Liver (tissue), 3 donors: Measurements from ENCODE around the gene ZGLP1.

Source experiments
- CTCF ChIP-seq: fragments of 150-350 bp; IDR thresholded peaks from 2 replicates; pipeline ENCODE4 v1.5.1; 2017; ENCODE audit warnings: improper control_type of control experiment, low read depth, low read length; ENCODE audit not compliant: missing input control
- EGR1 ChIP-seq, 2 donors: IDR thresholded peaks; 2 replicates each; pipeline ENCODE4 v1.6.1; 2016 to 2018; ENCODE audit warnings: antibody characterized with exemption in 2 of 2, low read depth in 2 of 2
- JUND ChIP-seq, 2 donors: IDR thresholded peaks; 2 replicates each; pipeline ENCODE4 v1.6.1; 2016; ENCODE audit warnings: antibody characterized with exemption in 2 of 2
- REST ChIP-seq: IDR thresholded peaks from 2 replicates; pipeline ENCODE4 v1.6.1; 2016; ENCODE audit warnings: antibody characterized with exemption, mild to moderate bottlenecking
- TAF1 ChIP-seq: conservative IDR thresholded peaks from 2 replicates; pipeline ENCODE4 v1.6.1; 2016; ENCODE audit warnings: antibody characterized with exemption, mild to moderate bottlenecking
- donor health status: healthy.
- donor health status: healthy.

- TF ChIP-seq CTCF (no peak), TAF1 (no peak), JUND (IDR thresholded peaks at IDR 0.05) (no peak), REST (no peak), EGR1 (IDR thresholded peaks at IDR 0.05; ENCODE audit: low read depth in 2 of 2) (no peak)
Observed at GRCh38 chr19:10290357-10290875, 19.2 kb downstream of the ZGLP1 start.
